Osteocyte (in vitro differentiated cells): Measurements from ENCODE around the gene TUBGCP4. TPM values are rescaled to one million over a fixed set of nuclear protein-coding genes. Genes with fewer than 3 reads are reported as not detected.
A peak's percentile ranks its signal among the peaks of the same experiment; 100 is the strongest.

ENCODE experiments used
- DNase-seq: peaks from one replicate; pipeline ENCODE4 v3.0.0; 2021; ENCODE audit warnings: mixed read lengths; ENCODE audit not compliant: unreplicated experiment; ENCODE audit errors: extremely low spot score
- H3K27ac Mint-ChIP-seq: one replicate; pipeline ENCODE4 v1.8.0; 2021; ENCODE audit warnings: mild to moderate bottlenecking, mixed read lengths; ENCODE audit not compliant: unreplicated experiment
- H3K27me3 Mint-ChIP-seq: one replicate; pipeline ENCODE4 v1.8.0; 2021; ENCODE audit warnings: mixed read lengths; ENCODE audit not compliant: unreplicated experiment
- H3K36me3 Mint-ChIP-seq: one replicate; pipeline ENCODE4 v1.8.0; 2021; ENCODE audit warnings: mixed read lengths; ENCODE audit not compliant: unreplicated experiment
- H3K4me1 Mint-ChIP-seq: one replicate; pipeline ENCODE4 v1.8.0; 2021; ENCODE audit warnings: mixed read lengths; ENCODE audit not compliant: unreplicated experiment
- H3K4me3 Mint-ChIP-seq: one replicate; pipeline ENCODE4 v1.8.0; 2021; ENCODE audit warnings: mild to moderate bottlenecking, moderate library complexity, mixed read lengths; ENCODE audit not compliant: unreplicated experiment
- H3K9me3 Mint-ChIP-seq: one replicate; pipeline ENCODE4 v1.8.0; 2021; ENCODE audit warnings: mixed read lengths; ENCODE audit not compliant: unreplicated experiment
- long read RNA-seq: library from polyadenylated mRNA; unstranded; transcript quantifications from one replicate; pipeline ENCODE4 v2.0.0, GENCODE V29; 2021
- total RNA-seq: library from RNA; stranded (reverse); gene quantifications from 2 replicates; pipeline ENCODE4 v1.2.1, GENCODE V29; 2021
- TF ChIP-seq, protein P1 (sequence below): fragments of 200-600 bp; sonication (generic); IDR thresholded peaks from 2 replicates; pipeline ENCODE4 v1.5.0; 2021; ENCODE audit warnings: antibody characterized with exemption, mild to moderate bottlenecking, moderate library complexity

The TUBGCP4 gene, protein sequence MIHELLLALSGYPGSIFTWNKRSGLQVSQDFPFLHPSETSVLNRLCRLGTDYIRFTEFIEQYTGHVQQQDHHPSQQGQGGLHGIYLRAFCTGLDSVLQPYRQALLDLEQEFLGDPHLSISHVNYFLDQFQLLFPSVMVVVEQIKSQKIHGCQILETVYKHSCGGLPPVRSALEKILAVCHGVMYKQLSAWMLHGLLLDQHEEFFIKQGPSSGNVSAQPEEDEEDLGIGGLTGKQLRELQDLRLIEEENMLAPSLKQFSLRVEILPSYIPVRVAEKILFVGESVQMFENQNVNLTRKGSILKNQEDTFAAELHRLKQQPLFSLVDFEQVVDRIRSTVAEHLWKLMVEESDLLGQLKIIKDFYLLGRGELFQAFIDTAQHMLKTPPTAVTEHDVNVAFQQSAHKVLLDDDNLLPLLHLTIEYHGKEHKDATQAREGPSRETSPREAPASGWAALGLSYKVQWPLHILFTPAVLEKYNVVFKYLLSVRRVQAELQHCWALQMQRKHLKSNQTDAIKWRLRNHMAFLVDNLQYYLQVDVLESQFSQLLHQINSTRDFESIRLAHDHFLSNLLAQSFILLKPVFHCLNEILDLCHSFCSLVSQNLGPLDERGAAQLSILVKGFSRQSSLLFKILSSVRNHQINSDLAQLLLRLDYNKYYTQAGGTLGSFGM
- 19.8 TPM in 2 replicates for total RNA-seq
- long read RNA-seq, full-length matches to known transcripts = 97 of 163 reads
- long read RNA-seq, partial matches to known transcripts = 15 of 163 reads
- long read RNA-seq, other reads (novel, unspliced or antisense) = 51 of 163 reads

DNA sequence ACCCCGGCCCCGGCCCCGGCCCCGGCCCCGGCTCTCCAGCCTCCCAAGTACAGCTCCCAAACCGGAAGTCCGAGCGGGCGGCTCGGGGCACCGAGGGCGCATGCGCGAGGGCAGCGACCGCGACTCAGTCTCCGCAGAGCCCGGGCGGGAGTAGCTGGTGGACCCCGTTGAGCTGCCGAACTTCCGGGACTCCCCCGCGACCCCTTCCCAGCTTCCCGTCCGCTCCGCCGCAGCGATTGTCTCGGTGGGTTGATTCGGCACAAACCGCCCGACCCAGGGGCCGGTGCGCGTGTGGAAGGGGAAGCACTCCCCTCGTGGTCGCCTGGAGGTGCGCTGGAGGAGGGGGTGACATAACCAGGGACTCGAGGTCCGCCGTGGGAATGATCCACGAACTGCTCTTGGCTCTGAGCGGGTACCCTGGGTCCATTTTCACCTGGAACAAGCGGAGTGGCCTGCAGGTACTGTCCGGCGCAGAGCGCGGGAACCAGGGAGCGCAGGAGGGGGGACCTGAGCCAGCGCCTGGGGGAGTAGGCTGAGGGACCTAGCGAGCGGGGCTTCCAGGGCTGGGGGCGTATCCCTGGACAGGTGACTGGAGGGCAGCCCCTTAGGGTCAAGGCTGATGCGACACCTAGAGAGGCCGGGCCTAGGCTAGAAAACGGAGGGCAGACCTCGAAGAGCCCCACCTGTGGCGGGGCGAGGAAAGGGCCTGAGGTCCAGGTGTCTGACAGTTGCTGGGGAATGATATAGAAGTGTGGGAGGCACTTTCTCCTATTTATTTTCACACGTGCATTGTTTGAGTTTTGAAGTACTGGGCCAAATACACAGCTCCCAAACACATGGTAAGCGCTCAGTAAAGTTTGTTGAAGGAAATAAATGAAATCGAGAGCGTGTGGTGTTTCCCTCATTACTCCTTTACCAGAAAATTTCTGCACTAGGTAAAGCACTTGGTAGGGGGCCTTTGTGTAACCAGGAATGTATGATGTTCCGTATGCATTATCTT is at the start of gene TUBGCP4, which contains the start of gene ZSCAN29:
TSS of gene TUBGCP4 (plus strand) at position 127 of the 1,000 bp plus-strand sequence. CDS start at position 381, 254 bp downstream.
TSS of gene ZSCAN29 (minus strand) at position 69 of the 1,000 bp plus-strand sequence. CDS start 1,130 bp downstream, outside the sequence.
- Mint-ChIP-seq H3K27me3 (no peaks in the 10 kb centered on the region), H3K9me3 (peaks cover 10% of the 10 kb centered on the region), H3K36me3 (peaks cover 35% of the 10 kb centered on the region), H3K4me1 (peaks cover 36% of the 10 kb centered on the region), H3K27ac (peak within 1 kb of the TSS; percentile 72), H3K4me3 (peak within 1 kb of the TSS; percentile 86)
- TF ChIP-seq, protein P1, sequence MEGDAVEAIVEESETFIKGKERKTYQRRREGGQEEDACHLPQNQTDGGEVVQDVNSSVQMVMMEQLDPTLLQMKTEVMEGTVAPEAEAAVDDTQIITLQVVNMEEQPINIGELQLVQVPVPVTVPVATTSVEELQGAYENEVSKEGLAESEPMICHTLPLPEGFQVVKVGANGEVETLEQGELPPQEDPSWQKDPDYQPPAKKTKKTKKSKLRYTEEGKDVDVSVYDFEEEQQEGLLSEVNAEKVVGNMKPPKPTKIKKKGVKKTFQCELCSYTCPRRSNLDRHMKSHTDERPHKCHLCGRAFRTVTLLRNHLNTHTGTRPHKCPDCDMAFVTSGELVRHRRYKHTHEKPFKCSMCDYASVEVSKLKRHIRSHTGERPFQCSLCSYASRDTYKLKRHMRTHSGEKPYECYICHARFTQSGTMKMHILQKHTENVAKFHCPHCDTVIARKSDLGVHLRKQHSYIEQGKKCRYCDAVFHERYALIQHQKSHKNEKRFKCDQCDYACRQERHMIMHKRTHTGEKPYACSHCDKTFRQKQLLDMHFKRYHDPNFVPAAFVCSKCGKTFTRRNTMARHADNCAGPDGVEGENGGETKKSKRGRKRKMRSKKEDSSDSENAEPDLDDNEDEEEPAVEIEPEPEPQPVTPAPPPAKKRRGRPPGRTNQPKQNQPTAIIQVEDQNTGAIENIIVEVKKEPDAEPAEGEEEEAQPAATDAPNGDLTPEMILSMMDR = peak; percentile 35
- peak; percentile 97 for DNase-seq

DNA sequence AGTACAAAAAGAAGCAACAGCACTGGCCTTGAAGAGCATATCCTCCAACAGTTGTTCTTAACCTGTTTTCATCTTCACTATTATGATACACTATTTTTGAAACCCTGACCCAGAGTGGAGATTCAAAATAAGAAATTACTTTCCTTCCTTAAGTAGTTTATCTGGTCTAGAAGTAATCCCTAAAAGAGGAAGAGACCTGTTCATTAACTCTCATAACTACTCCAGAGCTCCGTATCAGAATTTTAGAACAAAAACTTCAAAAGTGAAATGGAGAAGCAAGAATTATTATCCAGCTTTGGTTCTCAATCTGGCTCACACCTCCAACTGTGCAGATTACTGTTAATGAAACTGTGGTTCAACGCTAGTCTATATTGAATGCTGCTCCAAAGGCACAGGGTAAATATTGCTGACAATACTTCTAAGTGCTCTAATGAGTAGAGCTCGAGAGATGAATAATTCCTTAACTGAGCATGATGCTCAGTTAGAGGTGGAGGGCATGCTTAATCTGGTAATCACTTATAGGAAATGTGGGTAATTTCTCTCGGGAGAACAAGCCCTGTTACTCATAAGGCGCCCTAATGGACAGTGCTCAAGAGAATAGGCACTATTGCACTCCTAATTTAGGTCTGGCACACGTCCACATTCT is 45.7 kb upstream of the TUBGCP4 start:
- H3K4me3 Mint-ChIP-seq = no peak overlapping the region
- no peaks in the 10 kb centered on the region for H3K9me3 Mint-ChIP-seq
- peaks cover 3% of the 10 kb centered on the region for H3K36me3 Mint-ChIP-seq
- H3K27ac Mint-ChIP-seq = no peak overlapping the region
- TF ChIP-seq, protein P1 = no peak
- peaks cover 9% of the 10 kb centered on the region for H3K4me1 Mint-ChIP-seq
- no peak for DNase-seq
- peaks cover 24% of the 10 kb centered on the region for H3K27me3 Mint-ChIP-seq

DNA sequence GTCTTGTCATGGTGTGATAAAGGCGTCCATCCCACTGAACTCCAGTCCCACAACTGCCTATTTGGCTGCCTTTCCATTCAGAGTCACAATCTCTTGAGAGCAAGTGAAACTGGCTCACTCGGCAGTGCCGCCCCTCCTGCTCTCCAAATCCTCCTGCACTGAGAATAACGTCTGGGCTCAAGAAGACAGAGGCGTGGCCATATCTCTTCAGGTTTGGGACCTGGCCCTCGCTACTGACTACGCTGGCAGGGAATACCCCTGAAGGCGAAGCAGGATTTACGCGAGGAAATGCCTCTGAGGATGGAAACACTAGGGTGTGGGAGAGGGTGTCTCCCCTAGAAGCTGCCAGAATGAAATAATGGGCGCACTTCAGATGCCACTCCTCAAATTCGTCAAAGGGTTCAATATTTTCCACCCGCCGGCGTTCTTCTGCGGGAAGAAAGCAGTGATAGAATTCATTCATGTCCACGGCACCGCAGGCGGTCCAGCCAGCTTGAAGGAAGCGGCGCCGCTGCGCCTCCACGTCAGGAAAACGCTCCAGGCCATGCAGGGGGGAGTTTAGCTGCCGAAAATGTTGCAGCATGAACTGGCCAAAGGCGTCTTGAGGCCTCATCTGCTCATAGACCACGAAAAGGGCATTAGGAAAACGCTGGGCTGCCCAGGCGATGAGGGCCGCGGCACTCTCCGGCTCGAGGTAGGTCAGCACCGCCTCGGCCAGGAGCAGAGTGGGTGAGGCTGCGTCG is 41.5 kb upstream of the TUBGCP4 start:
- H3K4me3 Mint-ChIP-seq = peak overlapping the region; percentile 88
- H3K9me3 Mint-ChIP-seq = no peaks in the 10 kb centered on the region
- no peak for DNase-seq
- H3K27ac Mint-ChIP-seq = peak overlapping the region; percentile 94
- TF ChIP-seq, protein P1 = no peak
- peaks cover 20% of the 10 kb centered on the region for H3K4me1 Mint-ChIP-seq
- peaks cover 3% of the 10 kb centered on the region for H3K27me3 Mint-ChIP-seq
- H3K36me3 Mint-ChIP-seq = peaks cover 7% of the 10 kb centered on the region

DNA sequence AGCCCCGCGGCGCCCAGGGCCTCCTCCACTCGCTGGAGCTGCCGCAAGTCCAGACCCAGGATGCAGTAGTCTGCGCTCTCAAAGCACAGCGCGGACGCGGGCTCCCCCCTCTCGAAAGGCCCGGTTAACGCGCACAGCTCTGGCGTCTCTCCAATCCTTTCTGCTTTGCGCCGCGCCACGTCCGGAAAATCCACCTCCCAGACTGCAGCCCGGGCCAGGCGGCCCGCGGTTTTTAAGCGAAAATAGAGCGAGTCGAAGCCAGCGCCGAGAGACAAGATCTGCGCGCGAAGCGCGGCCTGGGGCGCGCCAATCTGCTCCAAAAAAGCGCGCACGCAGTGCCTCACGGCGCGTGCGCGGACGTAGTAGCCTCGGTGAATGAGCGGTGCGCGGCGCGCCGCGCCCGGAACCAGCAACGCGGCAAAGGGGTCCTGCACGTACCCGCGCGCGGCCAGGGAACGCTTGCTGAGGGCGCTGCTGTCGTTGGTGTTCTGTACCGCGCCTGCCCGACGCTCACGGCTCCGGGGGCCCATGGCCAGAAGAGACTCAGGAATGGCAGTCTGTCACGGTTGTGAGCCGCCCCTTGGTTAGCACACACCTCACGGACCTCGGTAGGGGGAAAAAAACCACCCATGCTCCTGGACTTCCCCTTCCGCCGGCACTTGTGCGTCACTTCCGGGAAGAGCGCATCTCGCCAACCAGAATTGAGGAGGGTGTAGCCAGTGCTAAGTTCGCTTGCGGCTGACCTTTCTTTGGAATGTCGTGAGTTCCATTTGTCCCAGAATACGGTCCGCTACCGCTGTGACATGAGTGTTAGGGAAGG is 40.7 kb upstream of the TUBGCP4 start, which contains the start of gene LCMT2:
TSS of gene LCMT2 (minus strand) at position 614 of the 820 bp plus-strand sequence. CDS start at position 530, 84 bp downstream.
- peak within 1 kb of the TSS; percentile 88 for H3K4me3 Mint-ChIP-seq
- H3K27me3 Mint-ChIP-seq = peaks cover 3% of the 10 kb centered on the region
- TF ChIP-seq, protein P1 = no peak
- H3K27ac Mint-ChIP-seq = peak within 1 kb of the TSS; percentile 94
- H3K9me3 Mint-ChIP-seq = no peaks in the 10 kb centered on the region
- H3K4me1 Mint-ChIP-seq = peaks cover 20% of the 10 kb centered on the region
- H3K36me3 Mint-ChIP-seq = peaks cover 11% of the 10 kb centered on the region
- peak; percentile 93 for DNase-seq
